GDM1 (cell line): ENCODE data around the gene DENND1A.
"Not testable (repeated sequence)": the region's sequence is repeated elsewhere in the genome, so short reads cannot be mapped to it uniquely, and the experiment has no call there.

Experiments
- DNase-seq: peaks from one replicate; lab custom pipeline; 2025; lab: John Stamatoyannopoulos, UW

Gene DENND1A

GRCh38 chr9:123946101-123946821 is 16.3 kb upstream of the DENND1A start:
- no peak for DNase-seq

- no peak for DNase-seq
Observed at GRCh38 chr9:123945532-123945931, 15.6 kb upstream of the DENND1A start.

GRCh38 chr9:123944464-123944863 is 14.5 kb upstream of the DENND1A start:
- not testable (repeated sequence) for DNase-seq

GRCh38 chr9:123943671-123944070 is 13.7 kb upstream of the DENND1A start:
- no peak for DNase-seq

- DNase-seq = no peak
Observed at GRCh38 chr9:123942542-123942941, 12.6 kb upstream of the DENND1A start.

GRCh38 chr9:123941524-123942070 is 11.7 kb upstream of the DENND1A start:
- no peak for DNase-seq

- no peak for DNase-seq
Observed at GRCh38 chr9:123940721-123941523, 11.0 kb upstream of the DENND1A start.

- no peak for DNase-seq
Observed at GRCh38 chr9:123938401-123938800, 8.5 kb upstream of the DENND1A start.

- DNase-seq = not testable (repeated sequence)
Observed at GRCh38 chr9:123936575-123936974, 6.6 kb upstream of the DENND1A start.

GRCh38 chr9:123933440-123934212 is 3.7 kb upstream of the DENND1A start:
- no peak for DNase-seq

- DNase-seq = no peak
Observed at GRCh38 chr9:123929177-123929869, 603 bp downstream of the DENND1A start.

- no peak for DNase-seq
Observed at GRCh38 chr9:123928533-123929176, 1.3 kb downstream of the DENND1A start.

- no peak for DNase-seq
Observed at GRCh38 chr9:123927625-123928532, 2.0 kb downstream of the DENND1A start.

GRCh38 chr9:123926941-123927340 is 3.0 kb downstream of the DENND1A start:
- DNase-seq = no peak

GRCh38 chr9:123925819-123926218 is 4.1 kb downstream of the DENND1A start:
- no peak for DNase-seq

GRCh38 chr9:123925161-123925560 is 4.8 kb downstream of the DENND1A start:
- DNase-seq = no peak

- no peak for DNase-seq
Observed at GRCh38 chr9:123924727-123925126, 5.2 kb downstream of the DENND1A start.

- no peak for DNase-seq
Observed at GRCh38 chr9:123923884-123924283, 6.0 kb downstream of the DENND1A start.

- no peak for DNase-seq
Observed at GRCh38 chr9:123923377-123923776, 6.5 kb downstream of the DENND1A start.

GRCh38 chr9:123922911-123923310 is 7.0 kb downstream of the DENND1A start:
- no peak for DNase-seq
